Rectal smooth muscle tissue (tissue), 1 donor: ENCODE data around the gene KIAA1549.

Source experiments
- H3K27ac ChIP-seq: one replicate; pipeline ENCODE4 v1.7.0; 2013; ENCODE audit warnings: low read depth, low read length, inconsistent platforms
- H3K27me3 ChIP-seq: one replicate; pipeline ENCODE4 v1.7.0; 2013; ENCODE audit warnings: low read length; ENCODE audit not compliant: control insufficient read depth, insufficient read depth
- H3K36me3 ChIP-seq: one replicate; pipeline ENCODE4 v1.7.0; 2013; ENCODE audit warnings: low read length; ENCODE audit not compliant: control insufficient read depth, insufficient read depth
- H3K4me1 ChIP-seq: one replicate; pipeline ENCODE4 v1.7.0; 2013; ENCODE audit warnings: low read length; ENCODE audit not compliant: control insufficient read depth, insufficient read depth
- H3K4me3 ChIP-seq: one replicate; pipeline ENCODE4 v1.7.0; 2013; ENCODE audit warnings: low read length
- H3K9ac ChIP-seq: one replicate; pipeline ENCODE4 v1.7.0; 2013; ENCODE audit warnings: low read length

KIAA1549 gene

DNA sequence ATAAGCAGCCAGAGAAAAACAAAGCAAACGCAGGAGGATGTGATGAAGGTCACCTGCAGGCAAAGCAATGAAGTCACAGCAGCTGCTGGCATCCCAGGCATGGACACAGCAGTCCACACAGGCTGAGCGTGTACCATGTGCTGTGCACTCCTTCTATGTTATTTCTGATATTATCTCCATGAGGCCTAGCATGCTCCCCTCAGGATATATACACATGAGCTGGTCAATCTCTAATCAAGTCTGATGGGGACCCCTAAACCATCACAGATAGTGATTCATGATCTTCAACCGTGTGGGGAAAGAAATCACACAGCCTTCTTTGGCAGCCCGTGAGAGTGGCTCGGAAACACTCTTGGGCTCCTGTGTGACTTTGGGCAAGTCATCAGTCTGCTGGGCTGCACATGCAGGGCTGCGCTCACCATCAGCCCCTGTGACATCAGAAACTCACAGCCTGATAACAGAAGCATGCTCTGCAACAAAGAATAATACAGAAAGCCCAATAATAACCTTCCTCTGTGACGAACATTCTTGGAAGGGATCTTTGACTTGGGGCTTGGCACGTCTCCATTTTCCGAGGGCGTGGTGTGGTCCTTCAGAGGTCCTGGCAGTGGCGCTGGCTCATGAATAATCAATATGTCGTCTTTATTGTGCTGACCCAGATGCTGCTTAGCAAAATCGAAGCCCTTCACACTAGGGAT is 100.2 kb downstream of the KIAA1549 start:
- H3K27ac ChIP-seq: no peak overlapping the region
- H3K4me1 ChIP-seq: no peaks in the 10 kb centered on the region
- no peaks in the 10 kb centered on the region for H3K27me3 ChIP-seq
- H3K9ac ChIP-seq: no peak overlapping the region
- H3K4me3 ChIP-seq: no peak overlapping the region
- no peaks in the 10 kb centered on the region for H3K36me3 ChIP-seq

DNA sequence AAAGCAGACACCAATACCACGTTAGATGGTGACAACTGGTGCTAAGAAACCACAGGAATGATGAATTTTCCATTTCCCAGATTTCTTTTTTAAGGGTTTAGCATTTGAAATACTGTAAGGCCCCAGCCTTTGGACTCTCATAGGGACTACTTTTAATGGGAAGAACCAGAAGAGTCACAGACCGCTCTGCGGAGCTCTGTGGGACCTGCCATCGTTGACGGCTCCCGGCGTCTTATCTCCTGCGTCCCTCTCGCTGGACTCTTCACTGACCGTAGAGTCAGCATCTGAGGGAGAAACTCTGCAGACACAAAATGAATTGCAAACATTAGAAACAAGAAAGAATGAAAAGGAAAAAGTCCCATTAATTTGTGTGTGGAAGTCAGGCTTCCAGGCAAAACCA is 101.8 kb downstream of the KIAA1549 start:
- Histone ChIP-seq H3K9ac (no peak overlapping the region), H3K4me1 (no peaks in the 10 kb centered on the region), H3K36me3 (no peaks in the 10 kb centered on the region), H3K27ac (no peak overlapping the region), H3K4me3 (no peak overlapping the region), H3K27me3 (no peaks in the 10 kb centered on the region)

GRCh38 chr7:138878856-138879255 is 102.3 kb downstream of the KIAA1549 start:
- Histone ChIP-seq H3K27ac (no peak overlapping the region), H3K9ac (no peak overlapping the region), H3K36me3 (no peaks in the 10 kb centered on the region), H3K27me3 (no peaks in the 10 kb centered on the region), H3K4me1 (no peaks in the 10 kb centered on the region), H3K4me3 (no peak overlapping the region)

DNA sequence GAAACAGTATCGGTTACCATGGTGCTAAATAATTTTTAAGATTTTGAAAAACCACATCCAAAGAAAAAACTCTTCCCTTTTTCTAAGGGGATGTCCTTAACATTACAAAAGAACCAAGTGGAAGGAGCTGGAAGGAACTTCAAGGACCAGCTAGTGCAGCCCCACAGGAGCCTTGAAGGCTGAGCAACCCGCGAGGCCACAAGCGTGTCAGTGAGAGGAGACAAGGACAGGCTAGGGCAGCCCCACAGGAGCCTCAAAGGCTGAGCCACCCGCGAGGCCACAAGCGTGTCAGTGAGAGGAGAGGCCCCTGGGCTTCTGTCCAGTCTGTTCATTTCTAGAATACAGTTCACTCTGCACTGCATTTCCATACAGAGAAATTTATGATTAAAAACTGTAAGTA is 103.1 kb downstream of the KIAA1549 start:
- H3K4me1 ChIP-seq: no peaks in the 10 kb centered on the region
- no peak overlapping the region for H3K4me3 ChIP-seq
- no peaks in the 10 kb centered on the region for H3K36me3 ChIP-seq
- H3K27me3 ChIP-seq: no peaks in the 10 kb centered on the region
- H3K9ac ChIP-seq: no peak overlapping the region
- no peak overlapping the region for H3K27ac ChIP-seq

GRCh38 chr7:138876326-138876725 is 104.9 kb downstream of the KIAA1549 start:
- no peaks in the 10 kb centered on the region for H3K27me3 ChIP-seq
- H3K9ac ChIP-seq: no peak overlapping the region
- H3K4me1 ChIP-seq: no peaks in the 10 kb centered on the region
- H3K27ac ChIP-seq: no peak overlapping the region
- no peak overlapping the region for H3K4me3 ChIP-seq
- no peaks in the 10 kb centered on the region for H3K36me3 ChIP-seq

GRCh38 chr7:138875794-138876193 is 105.4 kb downstream of the KIAA1549 start:
- no peak overlapping the region for H3K27ac ChIP-seq
- no peak overlapping the region for H3K9ac ChIP-seq
- H3K4me1 ChIP-seq: no peaks in the 10 kb centered on the region
- H3K27me3 ChIP-seq: no peaks in the 10 kb centered on the region
- H3K36me3 ChIP-seq: no peaks in the 10 kb centered on the region
- no peak overlapping the region for H3K4me3 ChIP-seq

GRCh38 chr7:138873220-138873892 is 107.8 kb downstream of the KIAA1549 start:
- peaks cover 3% of the 10 kb centered on the region for H3K36me3 ChIP-seq
- no peak overlapping the region for H3K9ac ChIP-seq
- no peaks in the 10 kb centered on the region for H3K4me1 ChIP-seq
- H3K27ac ChIP-seq: no peak overlapping the region
- H3K4me3 ChIP-seq: no peak overlapping the region
- H3K27me3 ChIP-seq: no peaks in the 10 kb centered on the region

- Histone ChIP-seq H3K27ac (no peak overlapping the region), H3K4me1 (no peaks in the 10 kb centered on the region), H3K27me3 (no peaks in the 10 kb centered on the region), H3K9ac (no peak overlapping the region), H3K36me3 (peaks cover 3% of the 10 kb centered on the region), H3K4me3 (no peak overlapping the region)
Measured at GRCh38 chr7:138872576-138872975, 108.6 kb downstream of the KIAA1549 start.

DNA sequence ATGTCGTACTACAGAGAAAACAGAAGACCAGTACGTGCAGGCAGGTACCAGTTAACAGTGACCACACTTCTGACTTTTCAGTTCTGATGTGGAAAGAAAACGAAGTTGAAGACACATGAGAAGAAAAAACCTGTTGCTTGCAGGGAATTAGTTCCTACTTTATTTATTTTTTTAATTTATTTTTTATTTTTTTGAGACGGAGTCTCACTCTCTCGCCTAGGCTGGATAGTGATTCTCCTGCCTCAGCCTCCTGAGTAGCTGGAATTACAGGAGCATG is 109.4 kb downstream of the KIAA1549 start:
- H3K36me3 ChIP-seq: peaks cover 3% of the 10 kb centered on the region
- no peaks in the 10 kb centered on the region for H3K4me1 ChIP-seq

GRCh38 chr7:138871065-138871813 is 110.0 kb downstream of the KIAA1549 start:
- H3K9ac ChIP-seq: no peak overlapping the region
- H3K27ac ChIP-seq: no peak overlapping the region
- no peaks in the 10 kb centered on the region for H3K27me3 ChIP-seq
- peaks cover 3% of the 10 kb centered on the region for H3K36me3 ChIP-seq
- H3K4me3 ChIP-seq: no peak overlapping the region
- H3K4me1 ChIP-seq: no peaks in the 10 kb centered on the region

More for the DNA sequence above, 109.4 kb downstream of the KIAA1549 start:
- H3K9ac ChIP-seq: no peak overlapping the region
- H3K4me3 ChIP-seq: no peak overlapping the region
- H3K27me3 ChIP-seq: no peaks in the 10 kb centered on the region
- no peak overlapping the region for H3K27ac ChIP-seq

- Histone ChIP-seq H3K36me3 (peaks cover 3% of the 10 kb centered on the region), H3K27me3 (no peaks in the 10 kb centered on the region), H3K4me3 (no peak overlapping the region), H3K9ac (no peak overlapping the region), H3K27ac (no peak overlapping the region), H3K4me1 (no peaks in the 10 kb centered on the region)
Measured at GRCh38 chr7:138869353-138869752, 111.8 kb downstream of the KIAA1549 start.

DNA sequence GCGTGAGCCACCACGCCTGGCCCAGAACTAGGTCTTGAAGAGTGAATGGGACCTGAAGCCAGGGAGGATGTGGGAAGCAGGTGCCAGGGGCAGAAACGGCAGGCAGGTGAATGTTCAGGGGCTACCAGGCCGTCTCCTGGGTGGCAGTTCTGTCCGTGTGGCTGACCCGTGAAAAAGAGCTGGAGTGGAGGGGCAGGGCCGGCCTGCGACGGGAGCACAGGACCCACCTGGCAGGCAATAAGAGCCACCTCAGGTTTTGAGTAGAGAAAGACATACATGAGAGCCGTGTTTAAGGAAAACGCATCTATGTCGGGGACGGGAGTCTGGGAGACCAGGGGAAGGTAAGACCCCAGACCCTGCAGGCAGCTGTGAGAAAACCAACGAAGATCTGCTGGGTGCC is 112.5 kb downstream of the KIAA1549 start:
- H3K27me3 ChIP-seq: no peaks in the 10 kb centered on the region
- no peak overlapping the region for H3K27ac ChIP-seq
- H3K4me1 ChIP-seq: no peaks in the 10 kb centered on the region
- no peak overlapping the region for H3K9ac ChIP-seq
- H3K4me3 ChIP-seq: no peak overlapping the region
- H3K36me3 ChIP-seq: peaks cover 3% of the 10 kb centered on the region
